Type B pancreatic cell (in vitro differentiated cells): ENCODE measurements around the gene AOC1. TPM values are rescaled to one million over a fixed set of nuclear protein-coding genes. Genes with fewer than 3 reads are reported as not detected.
"Not testable (repeated sequence)": the region's sequence is repeated elsewhere in the genome, so short reads cannot be mapped to it uniquely, and the experiment has no call there.

Experiments used
- DNase-seq: peaks from one replicate; pipeline ENCODE4 v3.0.0; 2021; ENCODE audit warnings: mixed read lengths; ENCODE audit not compliant: unreplicated experiment; ENCODE audit errors: extremely low spot score
- H3K27ac Mint-ChIP-seq: 2 replicates; pipeline ENCODE4 v1.8.0; 2021; ENCODE audit warnings: mild to moderate bottlenecking, mixed read lengths
- H3K27me3 Mint-ChIP-seq: 2 replicates; pipeline ENCODE4 v1.8.0; 2021; ENCODE audit warnings: mixed read lengths
- H3K36me3 Mint-ChIP-seq: 2 replicates; pipeline ENCODE4 v1.8.0; 2021; ENCODE audit warnings: mixed read lengths
- H3K4me1 Mint-ChIP-seq: one replicate; pipeline ENCODE4 v1.8.0; 2021; ENCODE audit warnings: mixed read lengths; ENCODE audit not compliant: unreplicated experiment
- H3K4me3 Mint-ChIP-seq: 2 replicates; pipeline ENCODE4 v1.8.0; 2021; ENCODE audit warnings: mild to moderate bottlenecking, mixed read lengths
- H3K9me3 Mint-ChIP-seq: 2 replicates; pipeline ENCODE4 v1.8.0; 2021; ENCODE audit warnings: mixed read lengths
- total RNA-seq: library from RNA; stranded (reverse); gene quantifications from 2 replicates; pipeline ENCODE4 v1.2.1, GENCODE V29; 2021; ENCODE audit warnings: low replicate concordance
- TF ChIP-seq, protein P1 (sequence below): fragments of 200-600 bp; sonication (generic); conservative IDR thresholded peaks from 2 replicates; pipeline ENCODE4 v1.5.0; 2021; ENCODE audit warnings: antibody characterized with exemption, mild to moderate bottlenecking

AOC1 gene
- total RNA-seq, 1 donor from 2014 or later = 21.4 TPM

DNA sequence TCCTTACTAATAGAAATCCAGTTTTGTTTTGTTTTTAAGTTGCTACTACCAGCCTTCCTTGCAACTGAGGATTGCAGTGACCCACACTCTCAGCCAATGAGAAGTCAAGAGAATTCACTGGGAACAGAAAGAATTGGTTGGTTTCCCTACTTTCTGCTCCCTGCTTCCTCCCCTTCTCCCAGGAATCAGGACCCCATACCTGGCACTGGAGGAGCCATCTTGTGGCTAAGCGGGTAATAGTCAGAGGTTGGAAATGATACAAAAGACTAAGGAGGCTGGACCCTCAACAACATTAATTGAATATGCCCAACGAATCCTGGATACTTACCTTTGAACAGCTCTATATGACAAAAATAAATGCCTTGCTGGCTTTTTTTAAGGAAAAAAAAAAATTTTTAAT, 45.5 kb upstream of the AOC1 start:
- Mint-ChIP-seq H3K27me3 (peaks cover 41% of the 10 kb centered on the region), H3K4me1 (no peaks in the 10 kb centered on the region), H3K36me3 (no peaks in the 10 kb centered on the region), H3K9me3 (peaks cover 8% of the 10 kb centered on the region), H3K4me3 (no peak overlapping the region), H3K27ac (no peak overlapping the region)
- DNase-seq = no peak
- TF ChIP-seq, protein P1, sequence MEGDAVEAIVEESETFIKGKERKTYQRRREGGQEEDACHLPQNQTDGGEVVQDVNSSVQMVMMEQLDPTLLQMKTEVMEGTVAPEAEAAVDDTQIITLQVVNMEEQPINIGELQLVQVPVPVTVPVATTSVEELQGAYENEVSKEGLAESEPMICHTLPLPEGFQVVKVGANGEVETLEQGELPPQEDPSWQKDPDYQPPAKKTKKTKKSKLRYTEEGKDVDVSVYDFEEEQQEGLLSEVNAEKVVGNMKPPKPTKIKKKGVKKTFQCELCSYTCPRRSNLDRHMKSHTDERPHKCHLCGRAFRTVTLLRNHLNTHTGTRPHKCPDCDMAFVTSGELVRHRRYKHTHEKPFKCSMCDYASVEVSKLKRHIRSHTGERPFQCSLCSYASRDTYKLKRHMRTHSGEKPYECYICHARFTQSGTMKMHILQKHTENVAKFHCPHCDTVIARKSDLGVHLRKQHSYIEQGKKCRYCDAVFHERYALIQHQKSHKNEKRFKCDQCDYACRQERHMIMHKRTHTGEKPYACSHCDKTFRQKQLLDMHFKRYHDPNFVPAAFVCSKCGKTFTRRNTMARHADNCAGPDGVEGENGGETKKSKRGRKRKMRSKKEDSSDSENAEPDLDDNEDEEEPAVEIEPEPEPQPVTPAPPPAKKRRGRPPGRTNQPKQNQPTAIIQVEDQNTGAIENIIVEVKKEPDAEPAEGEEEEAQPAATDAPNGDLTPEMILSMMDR = no peak

DNA sequence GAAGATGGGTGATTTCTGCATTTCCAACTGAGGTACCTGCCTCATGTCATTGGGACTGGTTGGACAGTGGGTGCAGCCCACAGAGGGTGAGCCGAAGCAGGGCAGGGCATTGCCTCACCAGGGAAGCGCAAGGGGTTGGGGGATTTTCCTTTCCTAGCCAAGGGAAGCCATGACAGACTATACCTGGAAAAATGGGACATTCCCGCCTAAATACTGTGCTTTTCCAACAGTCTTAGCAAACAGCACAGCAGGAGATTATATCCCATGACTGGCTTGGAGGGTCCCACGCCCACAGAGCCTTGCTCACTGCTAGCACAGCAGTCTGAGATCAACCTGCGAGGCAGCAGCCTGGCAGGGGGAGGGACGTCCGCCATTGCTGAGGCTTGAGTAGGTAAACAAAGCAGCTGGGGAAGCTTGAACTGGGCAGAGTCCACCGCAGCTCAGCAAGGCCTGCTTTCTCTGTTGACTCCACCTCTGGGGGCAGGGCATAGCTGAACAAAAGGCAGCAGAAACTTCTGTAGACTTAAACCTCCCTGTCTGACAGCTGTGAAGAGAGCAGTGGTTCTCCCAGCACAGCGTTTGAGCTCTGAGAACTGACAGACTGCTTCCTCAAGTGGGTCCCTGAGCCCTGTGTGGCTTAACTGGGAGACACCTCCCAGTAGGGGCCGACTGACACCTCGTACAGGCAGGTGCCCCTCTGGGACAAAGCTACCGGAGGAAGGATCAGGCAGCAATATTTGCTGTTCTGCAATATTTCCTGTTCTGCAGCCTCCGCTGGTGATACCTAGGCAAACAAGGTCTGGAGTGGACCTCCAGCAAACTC, 44.5 kb upstream of the AOC1 start:
- H3K27ac Mint-ChIP-seq, H3K4me1 Mint-ChIP-seq, DNase-seq, H3K36me3 Mint-ChIP-seq, H3K9me3 Mint-ChIP-seq, H3K4me3 Mint-ChIP-seq: not testable (repeated sequence)
- peaks cover 31% of the 10 kb centered on the region for H3K27me3 Mint-ChIP-seq

DNA sequence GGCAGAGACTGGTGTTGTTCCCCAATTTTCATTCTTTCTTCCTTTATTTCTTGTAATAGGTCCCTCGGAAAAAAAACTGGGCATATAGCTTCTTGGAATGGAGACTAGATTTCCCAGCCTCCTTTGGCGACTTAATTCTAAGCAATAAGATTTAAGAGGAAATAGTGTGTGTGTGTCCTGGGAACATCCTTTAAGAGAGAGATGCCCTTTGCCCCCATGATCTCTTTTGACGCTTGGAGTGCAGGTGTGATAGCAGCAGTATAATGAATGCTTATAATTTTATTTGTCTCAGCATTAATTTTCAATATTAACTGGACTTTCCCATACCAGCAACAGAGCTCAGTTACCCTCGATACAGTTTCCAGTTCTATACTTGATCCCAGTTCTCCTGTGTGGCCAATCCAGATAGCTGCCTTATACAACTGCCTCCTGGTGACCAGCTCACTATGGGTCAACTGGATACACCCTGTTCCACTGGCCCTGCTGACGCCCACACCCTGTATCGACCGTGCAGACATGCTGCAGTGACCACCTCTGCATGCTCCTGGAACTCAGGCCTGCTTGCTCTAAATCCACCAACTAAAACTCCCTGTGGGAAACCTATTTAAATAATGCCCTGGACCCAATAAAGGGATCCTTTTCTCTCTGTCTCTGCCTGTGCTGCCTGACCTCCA, 37.9 kb upstream of the AOC1 start:
- peaks cover 14% of the 10 kb centered on the region for H3K27me3 Mint-ChIP-seq
- H3K36me3 Mint-ChIP-seq = no peaks in the 10 kb centered on the region
- H3K27ac Mint-ChIP-seq = no peak overlapping the region
- no peak for DNase-seq
- TF ChIP-seq, protein P1 = no peak
- H3K4me1 Mint-ChIP-seq = no peaks in the 10 kb centered on the region
- no peak overlapping the region for H3K4me3 Mint-ChIP-seq
- H3K9me3 Mint-ChIP-seq = no peaks in the 10 kb centered on the region

DNA sequence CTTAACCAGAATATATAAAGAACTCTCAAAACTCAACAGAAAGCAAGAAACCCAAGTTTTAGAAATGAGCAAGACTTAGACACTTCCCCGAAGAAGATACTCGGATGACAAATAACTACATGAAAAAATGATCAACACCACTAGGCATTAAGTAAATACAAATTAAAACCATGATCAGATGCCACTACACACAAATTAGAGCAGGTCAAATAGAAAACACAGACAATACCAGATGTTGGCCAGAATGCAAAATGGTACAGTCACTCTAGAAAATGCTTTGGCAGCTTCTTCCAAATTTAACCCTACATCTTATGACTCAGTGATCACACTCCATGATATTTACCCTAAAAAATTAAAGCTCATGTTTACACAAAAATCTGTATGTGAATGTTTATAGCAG, 33.3 kb upstream of the AOC1 start:
- no peak overlapping the region for H3K27ac Mint-ChIP-seq

DNA sequence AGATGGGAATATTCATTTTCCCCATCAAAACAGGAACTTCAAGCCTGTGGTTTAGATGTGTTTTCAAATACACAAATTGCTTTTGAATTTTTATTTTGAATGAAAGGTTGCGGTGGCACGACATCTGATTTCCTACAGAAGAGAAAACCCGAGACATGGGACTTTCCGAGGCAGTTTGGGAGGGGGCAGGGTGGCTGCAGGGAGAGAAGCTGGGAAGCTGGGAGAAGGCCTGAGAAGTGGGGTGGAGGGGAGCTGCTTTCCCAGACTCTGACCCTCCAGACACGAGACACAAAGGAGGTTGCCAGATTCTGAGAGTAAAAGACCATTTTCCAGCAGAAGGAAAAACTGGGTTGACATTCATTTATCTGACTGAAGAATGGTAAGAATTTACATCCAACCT, 32.2 kb upstream of the AOC1 start:
- DNase-seq = no peak
- Mint-ChIP-seq H3K36me3 (no peaks in the 10 kb centered on the region), H3K4me3 (no peak overlapping the region), H3K27me3 (peaks cover 3% of the 10 kb centered on the region), H3K27ac (no peak overlapping the region), H3K4me1 (no peaks in the 10 kb centered on the region), H3K9me3 (no peaks in the 10 kb centered on the region)
- TF ChIP-seq, protein P1 = no peak

More for the DNA sequence above, 33.3 kb upstream of the AOC1 start:
- Mint-ChIP-seq H3K4me1 (no peaks in the 10 kb centered on the region), H3K36me3 (no peaks in the 10 kb centered on the region), H3K27me3 (peaks cover 3% of the 10 kb centered on the region), H3K4me3 (no peak overlapping the region), H3K9me3 (no peaks in the 10 kb centered on the region)
- TF ChIP-seq, protein P1 = no peak
- no peak for DNase-seq

DNA sequence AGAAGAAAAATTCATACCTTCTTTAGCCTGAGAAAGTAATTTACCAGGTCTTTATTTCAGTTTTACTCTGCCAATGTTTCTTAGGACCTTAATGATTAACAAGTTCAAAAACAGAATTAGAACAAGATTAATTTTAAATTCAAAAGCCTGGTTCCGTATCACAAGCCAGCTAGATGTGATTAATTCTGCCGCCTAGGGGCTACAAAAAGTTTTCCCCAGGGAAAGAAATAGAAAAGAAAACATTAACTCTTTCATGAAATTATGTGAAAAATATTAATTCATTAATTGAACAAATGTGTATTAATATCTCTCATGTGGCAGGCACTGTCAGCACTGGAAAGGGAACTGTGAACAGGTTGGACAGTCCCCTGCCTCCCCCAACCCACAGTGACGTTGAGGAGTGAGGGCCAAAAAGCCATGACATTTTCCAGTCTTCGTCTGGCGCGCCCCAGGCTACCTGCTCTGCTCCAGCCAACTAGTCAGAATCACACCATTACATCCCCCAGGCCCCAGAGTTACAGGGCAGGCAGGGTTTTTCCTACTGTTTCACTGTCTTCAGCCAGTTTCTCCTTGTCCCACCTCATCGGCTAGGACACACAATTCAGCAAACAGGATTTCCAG, 31.6 kb upstream of the AOC1 start:
- H3K9me3 Mint-ChIP-seq = no peaks in the 10 kb centered on the region
- TF ChIP-seq, protein P1 = no peak
- no peak overlapping the region for H3K4me3 Mint-ChIP-seq
- DNase-seq = no peak
- no peak overlapping the region for H3K27ac Mint-ChIP-seq
- H3K27me3 Mint-ChIP-seq = peaks cover 3% of the 10 kb centered on the region
- no peaks in the 10 kb centered on the region for H3K4me1 Mint-ChIP-seq
- no peaks in the 10 kb centered on the region for H3K36me3 Mint-ChIP-seq
